Gastrocnemius medialis (tissue), 4 donors: Measurements from ENCODE around the gene N4BP2L1. TPM values are rescaled to one million over a fixed set of nuclear protein-coding genes. Genes with fewer than 3 reads are reported as not detected.

ENCODE experiments used
- ATAC-seq, 2 donors: fragments of 150-250 bp; one replicate each; pipeline ENCODE4 v1.9.1; 2016
- DNase-seq, 2 donors: peaks; one replicate each; pipeline ENCODE4 v3.0.0-alpha.2; 2019
- H3K27ac ChIP-seq, 4 donors: fragments of 200-600 bp; sonication (generic); 1 replicate in 1 of 4; 2 replicates in 3 of 4; pipeline ENCODE4 v1.5.1; 2016 to 2018; ENCODE audit warnings: mild to moderate bottlenecking in 2 of 4, moderate library complexity in 1 of 4
- H3K27me3 ChIP-seq, 3 donors: fragments of 200-600 bp; sonication (generic) in 2 of 3; 1 replicate in 1 of 3; 2 replicates in 2 of 3; pipeline versions ENCODE4 v1.5.1 to v1.6.0; 2016 to 2019; ENCODE audit warnings: mild to moderate bottlenecking in 1 of 3, moderate library complexity in 1 of 3
- H3K36me3 ChIP-seq, 2 donors: fragments of 200-600 bp; sonication (generic) in 1 of 2; one replicate each; pipeline ENCODE4 v1.5.1; 2017 to 2018
- H3K4me1 ChIP-seq, 2 donors: fragments of 200-600 bp; sonication (generic) in 1 of 2; one replicate each; pipeline ENCODE4 v1.5.1; 2016 to 2017; ENCODE audit warnings: mild to moderate bottlenecking in 2 of 2
- H3K4me3 ChIP-seq, 4 donors: fragments of 200-600 bp; sonication (generic) in 3 of 4; 1 replicate in 1 of 4; 2 replicates in 3 of 4; pipeline ENCODE4 v1.5.1; 2016 to 2019; ENCODE audit warnings: mild to moderate bottlenecking in 2 of 4
- H3K9me3 ChIP-seq, 3 donors: fragments of 200-600 bp; sonication (generic) in 2 of 3; 1 replicate in 1 of 3; 2 replicates in 2 of 3; pipeline ENCODE4 v1.5.1; 2016 to 2019
- CTCF ChIP-seq, 5 experiments: fragments of 450-650 bp in 3 of 5; fragments of 200-600 bp in 2 of 5; sonication (generic) in 2 of 5; IDR thresholded peaks in 4 of 5; conservative IDR thresholded peaks in 1 of 5; 1 replicate in 4 of 5; 2 replicates in 1 of 5; pipeline ENCODE4 v1.5.1; 2016 to 2019; ENCODE audit warnings: antibody characterized with exemption in 5 of 5, mild to moderate bottlenecking in 3 of 5, moderate library complexity in 3 of 5
- POLR2A ChIP-seq, 2 donors: fragments of 450-650 bp; IDR thresholded peaks; one replicate each; pipeline ENCODE4 v1.6.1; 2017; ENCODE audit warnings: antibody characterized with exemption in 2 of 2, mild to moderate bottlenecking in 2 of 2, moderate library complexity in 2 of 2
- in situ Hi-C, 4 donors: fragments of 200-750 bp; cut with MboI; loops; one replicate each; pipeline versions ENCODE4 v1.15.0 to v1.8.0; 2017; ENCODE audit warnings: low sequenced_read_pairs in 4 of 4
- intact Hi-C: fragments of 100-400 bp; cut with DNase I; formaldehyde crosslinking; loops from one replicate; pipeline ENCODE4 v1.15.1; 2023; ENCODE audit warnings: low total_unique reads
- total RNA-seq, 4 donors: library from RNA; depleted of rRNA; stranded (reverse); fragments of >200 nt; gene quantifications; one replicate each; pipeline versions ENCODE4 v1.1.0 to v1.2.3, GENCODE V29; 2016

N4BP2L1 gene
- total RNA-seq, 4 donors from 2014 or later: 6.5 to 10.0 (median 7.2) TPM

- TF ChIP-seq CTCF (IDR thresholded peaks at IDR 0.05 in 4 of 5, conservative IDR thresholded peaks at IDR 0.05 in 1 of 5) (no peak), POLR2A (IDR thresholded peaks at IDR 0.05) (no peak)
Measured at GRCh38 chr13:32468502-32469142, 40.7 kb upstream of the N4BP2L1 start.

GRCh38 chr13:32456591-32456990 is 28.7 kb upstream of the N4BP2L1 start:
- H3K27me3 ChIP-seq: no peaks in the 10 kb centered on the region
- peaks cover 2 to 15% of the 10 kb centered on the region in 2 donors for H3K36me3 ChIP-seq
- ATAC-seq (no peak), DNase-seq (no peak)
- TF ChIP-seq POLR2A (IDR thresholded peaks at IDR 0.05) (no peak), CTCF (IDR thresholded peaks at IDR 0.05 in 4 of 5, conservative IDR thresholded peaks at IDR 0.05 in 1 of 5) (no peak)
- H3K27ac ChIP-seq: no peak overlapping the region
- in situ Hi-C loops (no loop called here), intact Hi-C loops (no loop called here)
- no peak overlapping the region for H3K4me3 ChIP-seq
- peaks cover 0 to 11% of the 10 kb centered on the region in 2 donors for H3K4me1 ChIP-seq
- peaks cover 0 to 13% (median 0%) of the 10 kb centered on the region in 3 donors for H3K9me3 ChIP-seq

More at GRCh38 chr13:32468502-32469142, 40.7 kb upstream of the N4BP2L1 start:
- Histone ChIP-seq H3K4me3 (no peak overlapping the region), H3K4me1 (peaks cover 20 to 24% of the 10 kb centered on the region in 2 donors), H3K27ac (peak overlapping the region in 1 of 4 donors; percentile 33), H3K36me3 (no peaks in the 10 kb centered on the region), H3K27me3 (no peaks in the 10 kb centered on the region), H3K9me3 (no peaks in the 10 kb centered on the region)
- DNase-seq (no peak), ATAC-seq (no peak)
- in situ Hi-C loops (no loop called here), intact Hi-C loops (no loop called here)

- DNase-seq (no peak), ATAC-seq (peak in 1 of 2 donors; percentile 25)
- H3K36me3 ChIP-seq: peaks cover 2 to 15% of the 10 kb centered on the region in 2 donors
- intact Hi-C loops: no loop called here
- H3K9me3 ChIP-seq: peaks cover 0 to 13% (median 0%) of the 10 kb centered on the region in 3 donors
- H3K27me3 ChIP-seq: no peaks in the 10 kb centered on the region
- no peak overlapping the region for H3K27ac ChIP-seq
- TF ChIP-seq CTCF (IDR thresholded peaks at IDR 0.05 in 4 of 5, conservative IDR thresholded peaks at IDR 0.05 in 1 of 5) (no peak), POLR2A (IDR thresholded peaks at IDR 0.05) (no peak)
- in situ Hi-C loops: no loop called here
- H3K4me1 ChIP-seq: peaks cover 0 to 11% of the 10 kb centered on the region in 2 donors
- no peak overlapping the region for H3K4me3 ChIP-seq
Measured at GRCh38 chr13:32455594-32455903, 27.6 kb upstream of the N4BP2L1 start.

- H3K27ac ChIP-seq: peak overlapping the region in 1 of 4 donors; percentile 31
- H3K36me3 ChIP-seq: peaks cover 2 to 15% of the 10 kb centered on the region in 2 donors
- intact Hi-C loops: no loop called here
- H3K9me3 ChIP-seq: peaks cover 0 to 13% (median 0%) of the 10 kb centered on the region in 3 donors
- DNase-seq (peak in 1 of 2 donors; percentile 32), ATAC-seq (peak; percentile 32 to 80)
- TF ChIP-seq CTCF (IDR thresholded peaks at IDR 0.05 in 4 of 5, conservative IDR thresholded peaks at IDR 0.05 in 1 of 5) (no peak), POLR2A (IDR thresholded peaks at IDR 0.05) (no peak)
- no peaks in the 10 kb centered on the region for H3K27me3 ChIP-seq
- H3K4me1 ChIP-seq: peaks cover 0 to 11% of the 10 kb centered on the region in 2 donors
- in situ Hi-C loops: no loop called here
- H3K4me3 ChIP-seq: no peak overlapping the region
Measured at GRCh38 chr13:32454886-32455593, 27.1 kb upstream of the N4BP2L1 start.
